Mucosa of rectum (tissue), 2 donors: ENCODE measurements around the gene FAAP100.
A peak's percentile ranks its signal among the peaks of the same experiment; 100 is the strongest.
"Not testable (repeated sequence)": the region's sequence is repeated elsewhere in the genome, so short reads cannot be mapped to it uniquely, and the experiment has no call there.

Experiments used
- H3K27ac ChIP-seq, 2 donors: one replicate each; pipeline ENCODE4 v1.7.0; 2013; ENCODE audit warnings: inconsistent platforms in 2 of 2, low read depth in 2 of 2, low read length in 2 of 2
- H3K27me3 ChIP-seq, 2 donors: one replicate each; pipeline ENCODE4 v1.7.0; 2013; ENCODE audit warnings: low read length in 2 of 2; ENCODE audit not compliant: control insufficient read depth in 2 of 2, insufficient read depth in 2 of 2
- H3K36me3 ChIP-seq, 2 donors: one replicate each; pipeline ENCODE4 v1.7.0; 2013; ENCODE audit warnings: low read length in 2 of 2; ENCODE audit not compliant: control insufficient read depth in 2 of 2, insufficient read depth in 2 of 2
- H3K4me1 ChIP-seq, 2 donors: one replicate each; pipeline ENCODE4 v1.7.0; 2013; ENCODE audit warnings: low read length in 2 of 2, mild to moderate bottlenecking in 1 of 2; ENCODE audit not compliant: control insufficient read depth in 2 of 2, insufficient read depth in 2 of 2
- H3K4me3 ChIP-seq, 2 donors: one replicate each; pipeline ENCODE4 v1.7.0; 2013; ENCODE audit warnings: low read length in 2 of 2
- H3K9ac ChIP-seq, 2 donors: one replicate each; pipeline ENCODE4 v1.7.0; 2013; ENCODE audit warnings: low read length in 2 of 2, low read depth in 1 of 2, mild to moderate bottlenecking in 1 of 2
- H3K9me3 ChIP-seq, 2 donors: one replicate each; pipeline ENCODE4 v1.7.0; 2013; ENCODE audit warnings: low read length in 2 of 2; ENCODE audit not compliant: control insufficient read depth in 2 of 2
- donor health status: healthy.
- donor health status: Normal muscosa, but diverticular disease.

Gene FAAP100

GRCh38 chr17:81552244-81553017 lies at the start of gene FAAP100:
TSS of gene FAAP100 (minus strand) at chr17:81552353. CDS start at chr17:81552330, 23 bp downstream.
- Histone ChIP-seq H3K27me3 (no peaks in the 10 kb centered on the region), H3K36me3 (peaks cover 8 to 25% of the 10 kb centered on the region in 2 donors), H3K27ac (peak within 1 kb of the TSS; percentile 83 to 91), H3K9ac (peak within 1 kb of the TSS; percentile 72 to 75), H3K4me3 (peak within 1 kb of the TSS; percentile 90 to 91), H3K4me1 (peaks cover 28 to 35% of the 10 kb centered on the region in 2 donors), H3K9me3 (no peaks in the 10 kb centered on the region)

GRCh38 chr17:81601525-81602120 lies 49.5 kb upstream of the FAAP100 start:
- H3K27ac ChIP-seq, result no peak overlapping the region
- H3K4me1 ChIP-seq, result peaks cover 0 to 3% of the 10 kb centered on the region in 2 donors
- no peak overlapping the region for H3K9ac ChIP-seq
- H3K4me3 ChIP-seq, result no peak overlapping the region
- H3K36me3 ChIP-seq, result peaks cover 41 to 60% of the 10 kb centered on the region in 2 donors
- no peaks in the 10 kb centered on the region for H3K9me3 ChIP-seq
- H3K27me3 ChIP-seq, result no peaks in the 10 kb centered on the region

- Histone ChIP-seq H3K27ac (no peak overlapping the region), H3K4me1 (peaks cover 0 to 3% of the 10 kb centered on the region in 2 donors), H3K27me3 (no peaks in the 10 kb centered on the region), H3K36me3 (peaks cover 40 to 61% of the 10 kb centered on the region in 2 donors), H3K9me3 (no peaks in the 10 kb centered on the region), H3K4me3 (no peak overlapping the region), H3K9ac (no peak overlapping the region)
Observed at GRCh38 chr17:81599719-81600486, 47.8 kb upstream of the FAAP100 start.

- no peak overlapping the region for H3K4me3 ChIP-seq
- no peaks in the 10 kb centered on the region for H3K9me3 ChIP-seq
- no peaks in the 10 kb centered on the region for H3K4me1 ChIP-seq
- H3K27me3 ChIP-seq, result no peaks in the 10 kb centered on the region
- H3K9ac ChIP-seq, result no peak overlapping the region
- peaks cover 36 to 61% of the 10 kb centered on the region in 2 donors for H3K36me3 ChIP-seq
- no peak overlapping the region for H3K27ac ChIP-seq
Observed at GRCh38 chr17:81593105-81593871, 41.1 kb upstream of the FAAP100 start.

- no peaks in the 10 kb centered on the region for H3K9me3 ChIP-seq
- H3K9ac ChIP-seq, result no peak overlapping the region
- no peak overlapping the region for H3K27ac ChIP-seq
- H3K27me3 ChIP-seq, result no peaks in the 10 kb centered on the region
- no peak overlapping the region for H3K4me3 ChIP-seq
- H3K4me1 ChIP-seq, result no peaks in the 10 kb centered on the region
- peaks cover 38 to 60% of the 10 kb centered on the region in 2 donors for H3K36me3 ChIP-seq
Observed at GRCh38 chr17:81591971-81592370, 39.8 kb upstream of the FAAP100 start.

- Histone ChIP-seq H3K27me3 (no peaks in the 10 kb centered on the region), H3K9ac (no peak overlapping the region), H3K36me3 (peaks cover 45 to 60% of the 10 kb centered on the region in 2 donors), H3K4me3 (no peak overlapping the region), H3K27ac (no peak overlapping the region), H3K9me3 (no peaks in the 10 kb centered on the region), H3K4me1 (no peaks in the 10 kb centered on the region)
Observed at GRCh38 chr17:81590121-81590520, 38.0 kb upstream of the FAAP100 start.

- Histone ChIP-seq H3K27ac (no peak overlapping the region), H3K9me3 (no peaks in the 10 kb centered on the region), H3K9ac (no peak overlapping the region), H3K27me3 (no peaks in the 10 kb centered on the region), H3K4me3 (no peak overlapping the region), H3K36me3 (peaks cover 45 to 60% of the 10 kb centered on the region in 2 donors), H3K4me1 (no peaks in the 10 kb centered on the region)
Observed at GRCh38 chr17:81589612-81590011, 37.5 kb upstream of the FAAP100 start.

GRCh38 chr17:81586096-81586495 lies 33.9 kb upstream of the FAAP100 start:
- Histone ChIP-seq H3K9ac (no peak overlapping the region), H3K4me1 (no peaks in the 10 kb centered on the region), H3K4me3 (no peak overlapping the region), H3K27me3 (no peaks in the 10 kb centered on the region), H3K36me3 (peaks cover 52 to 64% of the 10 kb centered on the region in 2 donors), H3K27ac (no peak overlapping the region), H3K9me3 (no peaks in the 10 kb centered on the region)

GRCh38 chr17:81584771-81585170 lies 32.6 kb upstream of the FAAP100 start:
- not testable (repeated sequence) for H3K9me3 ChIP-seq, H3K4me3 ChIP-seq, H3K4me1 ChIP-seq, H3K9ac ChIP-seq, H3K27me3 ChIP-seq, H3K27ac ChIP-seq
- H3K36me3 ChIP-seq, result peaks cover 51 to 54% of the 10 kb centered on the region in 2 donors
